ENCODE measurements around the gene IPO5.

GRCh38 chr13:98041081-98041820, 87.8 kb downstream of the IPO5 start:
- TF ChIP-seq CTCF (conservative IDR thresholded peaks at IDR 0.05; ENCODE audit: low read depth, low read length) (no peak), EZH2 (IDR thresholded peaks at IDR 0.05; ENCODE audit: low read length, unreplicated experiment) (no peak), EZH2phosphoT487 (IDR thresholded peaks at IDR 0.05; ENCODE audit: borderline replicate concordance, low read length) (no peak)
